ENCODE measurements around the gene LAMC1. TPM values are rescaled to one million over a fixed set of nuclear protein-coding genes. Genes with fewer than 3 reads are reported as not detected.

LAMC1 gene
- total RNA-seq, 1 donor from 2014 or later: 263 TPM

- ATAC-seq: no peak
- intact Hi-C loops (cut with DNase I): no loop called here
These were observed 71.1 kb downstream of the LAMC1 start for GRCh38 chr1:183094351-183094750.

DNA sequence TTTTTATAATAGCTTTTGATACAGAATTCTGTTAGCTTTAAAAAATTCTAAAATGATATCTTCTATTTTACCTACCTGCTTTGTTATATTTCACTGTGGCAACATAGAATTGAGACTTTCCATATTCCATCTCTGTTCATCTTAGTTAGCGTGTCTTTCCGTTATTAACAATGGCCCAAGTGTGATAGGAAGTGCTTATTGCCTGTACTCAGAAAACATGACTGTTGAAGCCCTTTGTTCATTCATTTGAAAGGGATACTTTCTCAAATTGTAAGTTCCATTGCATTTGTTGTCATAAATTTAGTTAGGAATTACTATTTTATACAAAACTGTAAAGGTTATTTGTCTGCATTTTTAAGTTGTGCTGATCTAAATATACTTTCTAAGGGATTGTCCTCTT lies 73.1 kb downstream of the LAMC1 start:
- DNase-seq (ENCODE audit: low spot score) (no peak), ATAC-seq (no peak)
- intact Hi-C loops (cut with DNase I): no loop called here

More at GRCh38 chr1:183094351-183094750, 71.1 kb downstream of the LAMC1 start:
- no peak for DNase-seq (ENCODE audit: low spot score)

DNA sequence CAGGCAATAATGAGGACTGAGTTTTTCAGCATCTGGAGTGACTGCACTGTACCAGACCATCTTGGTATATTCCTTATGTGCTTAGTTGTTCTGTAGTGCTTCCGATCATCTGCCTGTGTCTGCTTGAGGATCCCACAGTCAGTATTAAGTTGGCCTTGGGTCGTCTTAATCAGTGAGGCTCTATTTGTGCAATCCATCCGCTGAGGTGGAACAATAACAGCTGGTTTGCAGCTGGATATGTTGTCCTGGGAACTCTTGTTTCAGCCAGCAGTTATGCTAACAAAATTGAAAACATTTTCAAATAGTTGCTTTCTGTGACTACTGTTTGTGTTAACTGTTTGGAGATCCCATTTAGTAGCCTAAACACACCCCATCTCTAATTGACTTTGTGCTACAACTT lies 73.7 kb downstream of the LAMC1 start:
- ATAC-seq: peak; percentile 82
- DNase-seq (ENCODE audit: low spot score): no peak

GRCh38 chr1:183097438-183098051 lies 74.3 kb downstream of the LAMC1 start:
- DNase-seq (ENCODE audit: low spot score): no peak
- ATAC-seq: peak; percentile 9
- intact Hi-C loops (cut with DNase I): no loop called here

More for the DNA sequence above, 73.7 kb downstream of the LAMC1 start:
- intact Hi-C loops (cut with DNase I): no loop called here

DNA sequence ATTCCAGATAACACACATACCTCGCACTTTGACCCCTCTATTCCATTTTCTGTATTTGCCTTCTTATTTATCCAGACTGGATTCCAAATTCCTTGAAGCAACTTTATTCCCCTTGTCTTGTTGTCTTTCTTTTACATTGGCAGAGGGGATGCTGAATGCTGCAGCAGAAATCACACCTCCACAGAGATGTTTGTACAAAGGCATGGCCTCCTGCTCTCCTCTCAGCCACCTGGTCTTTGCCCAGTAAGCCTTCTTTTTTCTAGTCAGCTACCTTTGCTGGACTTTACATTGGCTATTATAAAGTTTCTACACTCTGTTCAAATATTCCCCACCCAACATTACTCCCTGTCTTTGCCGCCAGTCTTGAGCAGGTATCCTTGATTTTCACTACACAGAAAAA lies 75.1 kb downstream of the LAMC1 start:
- ATAC-seq (no peak), DNase-seq (ENCODE audit: low spot score) (no peak)
- intact Hi-C loops (cut with DNase I): no loop called here

- intact Hi-C loops (cut with DNase I): no loop called here
- no peak for ATAC-seq
- no peak for DNase-seq (ENCODE audit: low spot score)
These were observed 77.2 kb downstream of the LAMC1 start for GRCh38 chr1:183100361-183100974.

DNA sequence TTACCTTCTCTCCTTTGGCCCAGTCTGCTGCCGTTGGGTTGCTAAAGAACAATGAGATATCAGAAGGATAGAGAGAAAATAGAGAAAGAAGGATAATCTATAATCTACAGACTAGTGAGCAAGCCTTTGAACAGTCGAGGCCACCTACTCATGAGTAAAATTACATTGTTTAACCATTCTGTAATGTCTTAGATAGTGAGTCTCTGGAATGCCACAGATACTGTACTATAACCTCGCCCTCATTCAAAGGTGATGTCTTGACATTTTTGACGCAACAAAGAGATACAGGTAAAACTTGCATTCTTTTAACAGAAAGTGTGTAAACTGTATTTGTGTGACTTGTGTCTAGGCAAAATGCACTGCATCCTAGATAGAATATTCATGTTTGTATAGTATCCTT lies 77.9 kb downstream of the LAMC1 start:
- DNase-seq (ENCODE audit: low spot score): no peak
- ATAC-seq: no peak
- intact Hi-C loops (cut with DNase I): no loop called here

DNA sequence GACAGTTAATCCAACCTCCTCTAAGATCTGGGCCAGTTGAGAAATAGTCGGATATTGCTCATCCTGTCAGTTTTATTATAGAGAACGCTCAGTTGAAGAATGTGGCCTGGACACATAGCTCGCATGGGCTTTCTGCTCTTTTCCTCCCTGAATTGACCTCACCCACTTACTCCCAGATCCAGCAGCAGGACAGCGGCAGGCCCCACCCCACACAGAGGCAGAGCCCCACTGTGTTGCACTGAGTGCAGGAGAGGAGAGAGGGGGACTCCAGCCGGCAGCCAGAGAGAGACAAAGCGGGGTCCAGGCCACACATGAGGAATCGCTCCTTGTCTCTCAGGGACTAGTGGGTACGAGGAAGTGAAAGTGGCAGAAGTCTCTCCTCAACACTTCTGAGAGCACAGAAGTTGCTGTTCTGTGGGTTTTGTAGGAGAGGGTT lies 78.6 kb downstream of the LAMC1 start:
- ATAC-seq (peak; percentile 47), DNase-seq (ENCODE audit: low spot score) (no peak)
- intact Hi-C loops (cut with DNase I): no loop called here

GRCh38 chr1:183103147-183103546 lies 79.9 kb downstream of the LAMC1 start:
- intact Hi-C loops (cut with DNase I): no loop called here
- no peak for DNase-seq (ENCODE audit: low spot score)
- no peak for ATAC-seq

- DNase-seq (ENCODE audit: low spot score): no peak
- ATAC-seq: no peak
- intact Hi-C loops (cut with DNase I): no loop called here
These were observed 80.4 kb downstream of the LAMC1 start for GRCh38 chr1:183103577-183103976.

- DNase-seq (ENCODE audit: low spot score) (no peak), ATAC-seq (no peak)
- intact Hi-C loops (cut with DNase I): no loop called here
These were observed 82.2 kb downstream of the LAMC1 start for GRCh38 chr1:183105449-183105848.

DNA sequence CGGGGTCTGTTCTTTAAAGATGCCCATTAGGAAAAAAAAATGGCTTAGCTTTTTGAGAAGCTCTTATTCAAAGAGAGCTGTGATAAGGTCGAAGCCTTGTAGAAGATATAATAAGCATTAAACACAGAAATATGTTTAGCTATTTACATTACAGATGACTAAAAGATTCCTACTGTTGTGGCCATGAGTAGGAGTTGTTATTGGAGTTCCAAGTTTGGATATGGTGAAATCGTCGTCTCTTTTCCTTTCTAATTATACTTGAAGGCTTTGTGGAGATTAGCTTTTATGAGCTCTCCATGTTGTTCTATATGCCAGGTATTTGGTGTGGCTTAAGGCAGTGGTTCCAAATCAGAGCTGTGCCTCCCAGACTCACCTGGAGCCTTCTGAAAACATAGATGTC lies 82.9 kb downstream of the LAMC1 start:
- DNase-seq (ENCODE audit: low spot score) (no peak), ATAC-seq (no peak)
- intact Hi-C loops (cut with DNase I): no loop called here

DNA sequence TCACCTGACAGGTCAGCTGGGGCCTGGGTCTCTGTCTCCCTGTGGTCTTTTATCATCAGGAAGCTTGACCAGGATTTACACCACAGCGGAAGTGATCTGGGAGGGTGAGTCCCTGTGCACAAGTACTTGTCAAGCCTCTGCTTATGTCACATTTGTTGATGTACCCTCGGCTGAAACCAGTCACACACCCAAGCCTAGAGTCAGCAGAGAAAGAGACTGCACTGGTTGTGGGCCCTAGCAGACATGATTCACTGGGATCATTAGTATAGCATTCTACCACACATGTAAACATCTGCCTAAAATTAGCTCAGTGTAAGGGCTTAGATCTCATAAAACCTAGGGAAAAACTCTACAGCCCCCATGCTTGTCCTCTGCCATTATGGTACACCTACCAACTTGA lies 83.5 kb downstream of the LAMC1 start:
- ATAC-seq: no peak

GRCh38 chr1:183110326-183110880 lies 87.2 kb downstream of the LAMC1 start:
- ATAC-seq (no peak), DNase-seq (ENCODE audit: low spot score) (no peak)
- intact Hi-C loops (cut with DNase I): loop anchor here (10.0 kb wide), 1 partner anchor 86 kb away; the partner anchor contains the start of gene LAMC1

More for the DNA sequence above, 83.5 kb downstream of the LAMC1 start:
- intact Hi-C loops (cut with DNase I): no loop called here
- no peak for DNase-seq (ENCODE audit: low spot score)

- intact Hi-C loops (cut with DNase I): loop anchor here (10.0 kb wide), 1 partner anchor 90 kb away; the partner anchor contains the start of gene LAMC1
- ATAC-seq (no peak), DNase-seq (ENCODE audit: low spot score) (no peak)
These were observed 91.2 kb downstream of the LAMC1 start for GRCh38 chr1:183114441-183114840.

DNA sequence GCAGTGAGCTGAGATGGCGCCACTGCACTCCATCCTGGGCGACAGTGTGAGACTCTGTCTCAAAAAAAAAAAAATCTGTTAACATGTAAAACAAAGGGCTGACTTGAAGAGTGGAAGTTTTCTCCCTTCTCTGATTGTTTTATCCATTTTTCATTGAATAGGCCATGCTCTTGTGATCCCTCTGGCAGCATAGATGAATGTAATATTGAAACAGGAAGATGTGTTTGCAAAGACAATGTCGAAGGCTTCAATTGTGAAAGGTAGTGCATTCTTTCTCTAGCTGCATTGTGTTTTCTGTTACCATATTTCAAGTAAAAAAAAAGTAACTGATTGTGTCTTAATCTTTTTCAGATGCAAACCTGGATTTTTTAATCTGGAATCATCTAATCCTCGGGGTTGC lies 93.2 kb downstream of the LAMC1 start:
- DNase-seq (ENCODE audit: low spot score) (no peak), ATAC-seq (no peak)
- intact Hi-C loops (cut with DNase I): loop anchor here (10.0 kb wide), 1 partner anchor 92 kb away; the partner anchor contains the start of gene LAMC1

DNA sequence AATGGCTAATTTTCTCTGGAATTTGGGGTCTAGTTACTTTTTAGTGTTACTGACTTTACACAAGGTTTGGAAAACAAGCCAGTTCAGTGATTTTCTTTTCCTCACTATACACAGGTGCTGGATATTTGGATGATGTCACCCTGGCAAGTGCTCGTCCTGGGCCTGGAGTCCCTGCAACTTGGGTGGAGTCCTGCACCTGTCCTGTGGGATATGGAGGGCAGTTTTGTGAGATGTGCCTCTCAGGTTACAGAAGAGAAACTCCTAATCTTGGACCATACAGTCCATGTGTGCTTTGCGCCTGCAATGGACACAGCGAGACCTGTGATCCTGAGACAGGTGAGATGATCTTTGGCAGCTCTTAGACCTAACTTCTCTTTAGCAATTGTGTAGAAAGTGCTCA lies 98.4 kb downstream of the LAMC1 start:
- DNase-seq (ENCODE audit: low spot score) (no peak), ATAC-seq (no peak)
- intact Hi-C loops (cut with DNase I): no loop called here

GRCh38 chr1:183124259-183124658 lies 101.0 kb downstream of the LAMC1 start:
- ATAC-seq (no peak), DNase-seq (ENCODE audit: low spot score) (no peak)
- intact Hi-C loops (cut with DNase I): no loop called here

DNA sequence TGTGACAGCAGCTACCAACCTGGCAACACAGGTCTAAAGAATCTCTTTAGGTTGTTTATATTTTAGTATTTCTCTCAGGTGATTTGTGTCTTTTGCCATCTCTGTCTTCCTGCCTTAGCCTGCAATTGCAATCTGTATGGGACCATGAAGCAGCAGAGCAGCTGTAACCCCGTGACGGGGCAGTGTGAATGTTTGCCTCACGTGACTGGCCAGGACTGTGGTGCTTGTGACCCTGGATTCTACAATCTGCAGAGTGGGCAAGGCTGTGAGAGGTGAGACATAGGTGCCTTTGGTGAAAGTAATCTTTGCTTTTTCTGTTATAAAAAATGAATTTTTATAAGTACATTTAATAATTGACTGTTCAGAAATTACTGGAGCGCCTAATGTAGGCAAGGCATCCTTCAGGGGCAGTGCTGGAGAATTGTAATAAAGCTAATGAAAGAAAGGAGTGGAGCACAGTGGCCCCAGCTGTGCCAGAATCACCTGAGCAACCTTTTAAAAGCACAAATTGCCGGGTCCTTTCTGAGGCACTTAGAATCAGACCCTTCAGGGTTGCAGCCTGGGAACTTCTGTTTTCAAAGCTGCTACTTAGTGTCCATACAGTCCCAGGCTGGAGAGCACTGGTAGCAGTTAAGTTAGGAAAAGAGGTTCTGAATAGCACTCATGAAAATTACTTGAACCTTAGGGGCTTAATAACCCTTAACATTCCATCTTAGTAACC lies 102.2 kb downstream of the LAMC1 start:
- ATAC-seq: no peak
- intact Hi-C loops (cut with DNase I): no loop called here
- DNase-seq (ENCODE audit: low spot score): no peak

DNA sequence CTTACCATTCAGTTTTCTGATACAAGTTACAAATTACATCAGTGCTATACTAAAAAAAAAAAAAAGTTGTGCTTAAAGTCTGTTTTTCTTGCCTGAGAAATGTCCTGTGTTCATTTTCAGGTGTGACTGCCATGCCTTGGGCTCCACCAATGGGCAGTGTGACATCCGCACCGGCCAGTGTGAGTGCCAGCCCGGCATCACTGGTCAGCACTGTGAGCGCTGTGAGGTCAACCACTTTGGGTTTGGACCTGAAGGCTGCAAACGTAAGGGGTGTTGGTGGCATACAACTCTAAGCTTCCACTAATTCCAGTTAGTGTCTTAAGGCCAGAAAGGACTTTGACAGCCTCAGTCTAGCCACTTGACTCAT lies 102.8 kb downstream of the LAMC1 start:
- intact Hi-C loops (cut with DNase I): no loop called here
- DNase-seq (ENCODE audit: low spot score): no peak
- ATAC-seq: peak; percentile 19
